ENCODE data around the gene MTHFR. TPM values are rescaled to one million over a fixed set of nuclear protein-coding genes. Genes with fewer than 3 reads are reported as not detected.

Gene MTHFR
- total RNA-seq, 6 donors from 2014 or later, result 51.5 to 163 (median 58.2) TPM

- DNase-seq (peak in 1 of 2 donors; percentile 58), ATAC-seq (ENCODE audit: low FRiP score in 2 of 2) (no peak)
- Histone ChIP-seq H3K4me3 (no peak overlapping the region), H3K27me3 (no peaks in the 10 kb centered on the region), H3K4me1 (peaks cover 74 to 82% (median 78%) of the 10 kb centered on the region in 4 donors), H3K9me3 (no peaks in the 10 kb centered on the region), H3K36me3 (peaks cover 10 to 42% (median 21%) of the 10 kb centered on the region in 4 donors), H3K27ac (peak overlapping the region; percentile 88 to 99 (median 94))
- 70 to 84% methylated on average over 7 to 12 of the region's 13 CpGs for WGBS, 2 donors
- TF ChIP-seq POLR2A (IDR thresholded peaks at IDR 0.05), result no peak
- TF ChIP-seq, protein P1, sequence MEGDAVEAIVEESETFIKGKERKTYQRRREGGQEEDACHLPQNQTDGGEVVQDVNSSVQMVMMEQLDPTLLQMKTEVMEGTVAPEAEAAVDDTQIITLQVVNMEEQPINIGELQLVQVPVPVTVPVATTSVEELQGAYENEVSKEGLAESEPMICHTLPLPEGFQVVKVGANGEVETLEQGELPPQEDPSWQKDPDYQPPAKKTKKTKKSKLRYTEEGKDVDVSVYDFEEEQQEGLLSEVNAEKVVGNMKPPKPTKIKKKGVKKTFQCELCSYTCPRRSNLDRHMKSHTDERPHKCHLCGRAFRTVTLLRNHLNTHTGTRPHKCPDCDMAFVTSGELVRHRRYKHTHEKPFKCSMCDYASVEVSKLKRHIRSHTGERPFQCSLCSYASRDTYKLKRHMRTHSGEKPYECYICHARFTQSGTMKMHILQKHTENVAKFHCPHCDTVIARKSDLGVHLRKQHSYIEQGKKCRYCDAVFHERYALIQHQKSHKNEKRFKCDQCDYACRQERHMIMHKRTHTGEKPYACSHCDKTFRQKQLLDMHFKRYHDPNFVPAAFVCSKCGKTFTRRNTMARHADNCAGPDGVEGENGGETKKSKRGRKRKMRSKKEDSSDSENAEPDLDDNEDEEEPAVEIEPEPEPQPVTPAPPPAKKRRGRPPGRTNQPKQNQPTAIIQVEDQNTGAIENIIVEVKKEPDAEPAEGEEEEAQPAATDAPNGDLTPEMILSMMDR (IDR thresholded peaks at IDR 0.05), result no peak
- TF ChIP-seq POLR2AphosphoS5 (IDR thresholded peaks at IDR 0.05), result no peak
- TF ChIP-seq EP300 (IDR thresholded peaks at IDR 0.05), result no peak
Measured at GRCh38 chr1:11789126-11790067, 16.4 kb downstream of the MTHFR start.

GRCh38 chr1:11788549-11789053, 17.2 kb downstream of the MTHFR start:
- Histone ChIP-seq H3K4me3 (peak overlapping the region in 2 of 4 donors; percentile 16 to 20), H3K4me1 (peaks cover 74 to 84% (median 79%) of the 10 kb centered on the region in 4 donors), H3K9me3 (no peaks in the 10 kb centered on the region), H3K27ac (peak overlapping the region; percentile 88 to 99 (median 94)), H3K27me3 (no peaks in the 10 kb centered on the region), H3K36me3 (peaks cover 2 to 34% (median 13%) of the 10 kb centered on the region in 4 donors)
- DNase-seq, result peak; percentile 71 to 75
- 59 to 90% methylated on average over 5 to 14 of the region's 14 CpGs for WGBS, 2 donors
- TF ChIP-seq, protein P1 (IDR thresholded peaks at IDR 0.05), result no peak
- TF ChIP-seq POLR2AphosphoS5 (IDR thresholded peaks at IDR 0.05), result peak in 1 of 2 donors; percentile 31
- peak in 1 of 4 donors; percentile 59 for TF ChIP-seq POLR2A (IDR thresholded peaks at IDR 0.05)
- no peak for ATAC-seq (ENCODE audit: low FRiP score in 2 of 2)

DNA sequence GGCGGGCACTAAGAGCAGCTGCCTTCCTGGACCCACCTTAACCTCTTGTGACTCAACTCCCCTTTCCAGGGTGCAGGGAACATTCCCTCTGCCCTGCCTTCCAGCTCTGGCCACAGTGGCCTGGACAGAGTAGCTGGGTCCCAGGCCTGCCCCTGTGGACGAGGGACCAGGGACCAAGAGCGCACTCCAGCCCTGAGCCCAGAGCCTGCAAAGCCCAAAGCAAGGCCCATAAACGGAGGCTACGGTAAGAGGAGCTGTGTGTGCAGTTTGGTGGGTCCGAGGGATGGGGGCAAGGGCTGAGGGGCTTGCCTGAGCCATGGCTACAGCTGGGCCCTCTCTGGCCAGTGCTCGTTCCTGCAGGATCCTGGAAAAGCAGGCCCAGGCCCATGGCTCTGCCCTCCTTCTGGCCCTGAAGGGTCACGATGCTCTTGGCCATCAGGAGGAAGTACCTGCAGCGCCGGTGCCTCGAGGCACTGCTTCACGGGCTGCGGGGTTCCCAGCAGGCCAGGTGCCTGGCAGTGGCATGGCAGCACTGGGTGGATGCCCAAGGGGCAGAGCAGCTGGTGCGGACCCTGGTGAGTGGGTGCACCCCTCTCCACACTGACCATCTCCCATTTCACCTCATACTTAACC, 17.8 kb downstream of the MTHFR start:
- DNase-seq (peak in 1 of 2 donors; percentile 74), ATAC-seq (ENCODE audit: low FRiP score in 2 of 2) (no peak)
- Histone ChIP-seq H3K4me3 (peak overlapping the region in 2 of 4 donors; percentile 16 to 20), H3K9me3 (no peaks in the 10 kb centered on the region), H3K27ac (peak overlapping the region; percentile 88 to 99 (median 94)), H3K4me1 (peaks cover 74 to 84% (median 79%) of the 10 kb centered on the region in 4 donors), H3K36me3 (peaks cover 0 to 27% (median 9%) of the 10 kb centered on the region in 4 donors), H3K27me3 (no peaks in the 10 kb centered on the region)
- WGBS, 2 donors, result 60 to 93% methylated on average over 6 to 12 of the region's 14 CpGs
- TF ChIP-seq, protein P1 (IDR thresholded peaks at IDR 0.05), result no peak
- TF ChIP-seq POLR2A (IDR thresholded peaks at IDR 0.05) (no peak), POLR2AphosphoS5 (IDR thresholded peaks at IDR 0.05) (peak in 1 of 2 donors; percentile 24)

- H3K36me3 ChIP-seq, result peaks cover 0 to 22% (median 4%) of the 10 kb centered on the region in 4 donors
- H3K4me1 ChIP-seq, result peaks cover 70 to 80% (median 78%) of the 10 kb centered on the region in 4 donors
- peak overlapping the region; percentile 88 to 99 (median 94) for H3K27ac ChIP-seq
- no peak overlapping the region for H3K4me3 ChIP-seq
- no peaks in the 10 kb centered on the region for H3K27me3 ChIP-seq
- peak; percentile 70 to 92 for DNase-seq
- 27 to 43% methylated on average over 7 to 16 of the region's 16 CpGs for WGBS, 2 donors
- TF ChIP-seq POLR2AphosphoS5 (IDR thresholded peaks at IDR 0.05) (peak; percentile 38 to 70), POLR2A (IDR thresholded peaks at IDR 0.05) (peak in 1 of 4 donors; percentile 38), EP300 (IDR thresholded peaks at IDR 0.05) (peak in 1 of 4 donors; percentile 88)
- TF ChIP-seq, protein P1 (IDR thresholded peaks at IDR 0.05), result no peak
- peak; percentile 43 to 78 for ATAC-seq (ENCODE audit: low FRiP score in 2 of 2)
- no peaks in the 10 kb centered on the region for H3K9me3 ChIP-seq
Measured at GRCh38 chr1:11787251-11787803, 18.4 kb downstream of the MTHFR start.

All from upper lobe of left lung (tissue), 6 donors.